HCT116 (cell line): ENCODE data around the gene SMYD3. TPM values are rescaled to one million over a fixed set of nuclear protein-coding genes. Genes with fewer than 3 reads are reported as not detected.

Source experiments
- ATAC-seq: fragments of 200-7000 bp; cut with Tn5 transposase; 2 replicates; pipeline ENCODE4 v1.9.1; 2020; ENCODE audit warnings: mild to moderate bottlenecking, moderate library complexity
- BruUV-seq: library from RNA; stranded (reverse); fragments of 400-500 nt; replicated peaks from 2 replicates; lab custom pipeline; 2021; lab: Mats Ljungman, UMichigan
- CTCF ChIA-PET: fragments of 300-600 bp; sonication (Branson Sonifier 250); formaldehyde crosslinking; loops from one replicate; lab custom pipeline; 2021; ENCODE audit warnings: antibody characterized with exemption; lab: Charles Lee
- POLR2A ChIA-PET: fragments of 300-600, 350-600 bp; sonication (Branson Sonifier 250); formaldehyde crosslinking; loops from one replicate; lab custom pipeline; 2021; ENCODE audit warnings: antibody characterized with exemption; lab: Charles Lee
- RAD21 ChIA-PET, 2 experiments: fragments of 300-600 bp; sonication (Branson Sonifier 250); formaldehyde crosslinking; loops; one replicate each; lab custom pipeline; 2023; ENCODE audit warnings: low total read pairs in 2 of 2; ENCODE audit not compliant: uncharacterized antibody in 2 of 2, unreplicated experiment in 2 of 2, low non-redundant PET in 1 of 2; lab: Charles Lee
- DNase-seq: peaks from one replicate; pipeline ENCODE4 v3.0.0-alpha.2; 2010; ENCODE audit warnings: low read depth, low spot score
- H2AFZ ChIP-seq: fragments of 200-600 bp; shearing (Covaris generic), sonication (generic); 2 replicates; pipeline ENCODE4 v1.6.1; 2017; ENCODE audit warnings: low read depth, mixed run types, mixed read lengths, antibody characterized with exemption, low read length; ENCODE audit not compliant: poor library complexity, severe bottlenecking
- H3K27ac ChIP-seq: 2 replicates; pipeline ENCODE4 v1.5.1; 2012; ENCODE audit warnings: low read depth, low read length
- H3K27me3 ChIP-seq: fragments of 200-600 bp; sonication (generic); 2 replicates; pipeline ENCODE4 v1.6.1; 2016; ENCODE audit warnings: mixed run types, low read length, mixed read lengths; ENCODE audit not compliant: insufficient read depth
- H3K36me3 ChIP-seq, 2 experiments: fragments of 200-500 bp in 1 of 2; fragments of 200-600 bp in 1 of 2; sonication (Bioruptor generic) in 1 of 2; sonication (generic) in 1 of 2; 2 replicates each; pipeline versions ENCODE4 v1.5.1 to v1.6.1; 2014 to 2016; ENCODE audit warnings: low read length in 2 of 2, inconsistent platforms in 1 of 2, mixed read lengths in 1 of 2, mixed run types in 1 of 2; ENCODE audit not compliant: insufficient read depth in 2 of 2, control insufficient read depth in 1 of 2
- H3K4me1 ChIP-seq, 2 experiments: fragments of 200-600 bp in 1 of 2; sonication (generic) in 1 of 2; 2 replicates each; pipeline versions ENCODE4 v1.5.1 to v1.6.1; 2012 to 2017; ENCODE audit warnings: low read length in 2 of 2, inconsistent platforms in 1 of 2, mild to moderate bottlenecking in 1 of 2, mixed read lengths in 1 of 2, mixed run types in 1 of 2, moderate library complexity in 1 of 2; ENCODE audit not compliant: insufficient read depth in 2 of 2, control insufficient read depth in 1 of 2
- H3K4me2 ChIP-seq: fragments of 200-600 bp; sonication (generic); 2 replicates; pipeline ENCODE4 v1.6.1; 2017; ENCODE audit warnings: mixed run types, low read length, mixed read lengths
- H3K4me3 ChIP-seq, 2 experiments: fragments of 200-600 bp in 1 of 2; sonication (generic) in 1 of 2; replicated peaks in 1 of 2; 2 replicates each; pipeline ENCODE4 v1.5.1; 2011 to 2016; ENCODE audit warnings: low read length in 2 of 2, control low read depth in 1 of 2, low read depth in 1 of 2, mild to moderate bottlenecking in 1 of 2, mixed read lengths in 1 of 2, mixed run types in 1 of 2
- H3K79me2 ChIP-seq: fragments of 200-600 bp; sonication (generic); 2 replicates; pipeline ENCODE4 v1.6.1; 2017; ENCODE audit warnings: mild to moderate bottlenecking, mixed run types, low read length, moderate library complexity, mixed read lengths; ENCODE audit not compliant: insufficient read depth
- H3K9ac ChIP-seq: fragments of 200-600 bp; sonication (generic); 2 replicates; pipeline ENCODE4 v1.6.1; 2016; ENCODE audit warnings: low read length, mixed read lengths
- H3K9me2 ChIP-seq: fragments of 200-600 bp; sonication (generic), shearing (Covaris generic); 2 replicates; pipeline ENCODE4 v1.6.1; 2017; ENCODE audit warnings: mixed run types, mild to moderate bottlenecking, moderate library complexity; ENCODE audit not compliant: insufficient read depth
- H3K9me3 ChIP-seq, 2 experiments: fragments of 200-500 bp in 1 of 2; fragments of 200-600 bp in 1 of 2; sonication (Bioruptor generic) in 1 of 2; sonication (generic) in 1 of 2; 2 replicates each; pipeline ENCODE4 v1.6.1; 2014 to 2017; ENCODE audit warnings: low read length in 2 of 2, mixed read lengths in 2 of 2, inconsistent platforms in 1 of 2, low read depth in 1 of 2, mild to moderate bottlenecking in 1 of 2, mixed run types in 1 of 2, moderate library complexity in 1 of 2; ENCODE audit not compliant: control insufficient read depth in 1 of 2, insufficient read depth in 1 of 2
- H4K20me1 ChIP-seq: fragments of 200-600 bp; sonication (generic), shearing (Covaris generic); 2 replicates; pipeline ENCODE4 v1.6.1; 2017; ENCODE audit warnings: mixed run types, mild to moderate bottlenecking, moderate library complexity; ENCODE audit not compliant: insufficient read depth
- ATF3 ChIP-seq: IDR thresholded peaks from 2 replicates; pipeline ENCODE4 v1.6.1; 2012
- CBX3 ChIP-seq: IDR thresholded peaks from 2 replicates; pipeline ENCODE4 v1.6.1; 2012; ENCODE audit warnings: low read depth
- CEBPB ChIP-seq: IDR thresholded peaks from 2 replicates; pipeline ENCODE4 v1.6.1; 2012; ENCODE audit warnings: low read depth
- CTCF ChIP-seq, 3 experiments: fragments of 200-600 bp in 1 of 3; sonication (generic) in 1 of 3; IDR thresholded peaks in 2 of 3; conservative IDR thresholded peaks in 1 of 3; 2 replicates each; pipeline ENCODE4 v1.5.1; 2012 to 2017; ENCODE audit warnings: low read depth in 2 of 3, low read length in 2 of 3, antibody characterized with exemption in 1 of 3, borderline replicate concordance in 1 of 3, control low read depth in 1 of 3, mild to moderate bottlenecking in 1 of 3, mixed read lengths in 1 of 3, mixed run types in 1 of 3, moderate library complexity in 1 of 3; ENCODE audit not compliant: insufficient read depth in 1 of 3
- EGR1 ChIP-seq: IDR thresholded peaks from 2 replicates; pipeline ENCODE4 v1.6.1; 2012; ENCODE audit warnings: low read depth
- ELF1 ChIP-seq: IDR thresholded peaks from 2 replicates; pipeline ENCODE4 v1.6.1; 2012; ENCODE audit warnings: low read depth, borderline replicate concordance
- EZH2 ChIP-seq: fragments of 200-600 bp; sonication (generic); IDR thresholded peaks from 2 replicates; pipeline ENCODE4 v1.6.1; 2017; ENCODE audit warnings: antibody characterized with exemption, mixed run types
- EZH2phosphoT487 ChIP-seq: fragments of 200-600 bp; IDR thresholded peaks from 2 replicates; pipeline ENCODE4 v1.6.1; 2018; ENCODE audit warnings: antibody characterized with exemption, borderline replicate concordance
- FOSL1 ChIP-seq: IDR thresholded peaks from 2 replicates; pipeline ENCODE4 v1.6.1; 2012; ENCODE audit warnings: low read depth
- JUND ChIP-seq: IDR thresholded peaks from 2 replicates; pipeline ENCODE4 v1.6.1; 2012
- MAX ChIP-seq: IDR thresholded peaks from 2 replicates; pipeline ENCODE4 v1.6.1; 2012
- RAD21 ChIP-seq: IDR thresholded peaks from 2 replicates; pipeline ENCODE4 v1.6.1; 2012; ENCODE audit warnings: low read depth, mild to moderate bottlenecking
- REST ChIP-seq: IDR thresholded peaks from 2 replicates; pipeline ENCODE4 v1.6.1; 2012; ENCODE audit warnings: low read depth
- SP1 ChIP-seq: IDR thresholded peaks from 2 replicates; pipeline ENCODE4 v1.6.1; 2012; ENCODE audit warnings: low read depth
- SRF ChIP-seq: IDR thresholded peaks from 2 replicates; pipeline ENCODE4 v1.6.1; 2012; ENCODE audit warnings: low read depth
- TCF7L2 ChIP-seq: IDR thresholded peaks from 2 replicates; pipeline ENCODE4 v1.7.0; 2011; ENCODE audit warnings: borderline replicate concordance, inconsistent platforms; ENCODE audit not compliant: insufficient read depth, insufficient read length; ENCODE audit errors: extremely low read depth
- YY1 ChIP-seq: IDR thresholded peaks from 2 replicates; pipeline ENCODE4 v1.6.1; 2011; ENCODE audit warnings: low read length, low read depth, moderate library complexity, mild to moderate bottlenecking; ENCODE audit not compliant: insufficient replicate concordance; ENCODE audit errors: extremely low read depth
- ZBTB33 ChIP-seq: IDR thresholded peaks from 2 replicates; pipeline ENCODE4 v1.6.1; 2011; ENCODE audit warnings: mild to moderate bottlenecking, low read length, moderate library complexity; ENCODE audit not compliant: insufficient replicate concordance; ENCODE audit errors: extremely low read depth
- ZNF274 ChIP-seq: fragments of 200-500 bp; sonication (Bioruptor generic); IDR thresholded peaks from 2 replicates; pipeline ENCODE4 v1.6.1; 2014; ENCODE audit warnings: mild to moderate bottlenecking, low read depth, low read length, inconsistent platforms
- intact Hi-C: fragments of 100-400 bp; cut with micrococcal nuclease; formaldehyde crosslinking; loops from 2 replicates; pipeline ENCODE4 v1.10.0; 2022
- total RNA-seq: library from RNA; stranded (reverse); gene quantifications from one replicate; pipeline ENCODE4 v1.2.1, GENCODE V29; 2021; ENCODE audit not compliant: unreplicated experiment

SMYD3 gene
- total RNA-seq, 1 experiment from 2014 or later: 33.6 TPM

GRCh38 chr1:245978915-245979314, 528.2 kb downstream of the SMYD3 start:
- Histone ChIP-seq H4K20me1 (no peaks in the 10 kb centered on the region), H3K27me3 (no peaks in the 10 kb centered on the region), H3K27ac (no peak overlapping the region), H3K9me3 (no peaks in the 10 kb centered on the region), H3K36me3 (no peaks in the 10 kb centered on the region), H3K9ac (no peak overlapping the region), H3K9me2 (no peaks in the 10 kb centered on the region), H3K79me2 (no peaks in the 10 kb centered on the region), H2AFZ (no peak overlapping the region), H3K4me1 (no peaks in the 10 kb centered on the region), H3K4me2 (no peak overlapping the region), H3K4me3 (no peak overlapping the region)
- ATAC-seq (no peak), DNase-seq (no peak)
- ChIA-PET CTCF (no interaction called here), RAD21 (no interaction called here), POLR2A (no interaction called here)
- no peak for TF ChIP-seq RAD21
- TF ChIP-seq CEBPB: no peak
- TF ChIP-seq SRF: no peak
- TF ChIP-seq MAX: no peak
- no peak for TF ChIP-seq EZH2
- no peak for TF ChIP-seq CBX3
- TF ChIP-seq ATF3: no peak
- TF ChIP-seq JUND: no peak
- TF ChIP-seq ELF1: no peak
- no peak for TF ChIP-seq SP1
- no peak for TF ChIP-seq TCF7L2
- TF ChIP-seq CTCF (IDR thresholded peaks at IDR 0.05 in 2 of 3, conservative IDR thresholded peaks at IDR 0.05 in 1 of 3; ENCODE audit: borderline replicate concordance in 1 of 3, insufficient read depth in 1 of 3, low read depth in 2 of 3, low read length in 2 of 3): no peak
- no peak for TF ChIP-seq ZNF274
- TF ChIP-seq EGR1: no peak
- TF ChIP-seq ZBTB33: no peak
- no peak for TF ChIP-seq FOSL1
- TF ChIP-seq YY1: no peak
- no peak for TF ChIP-seq REST
- TF ChIP-seq EZH2phosphoT487: no peak
- intact Hi-C loops: no loop called here
- BruUV-seq: no TSS peak
